Fibroblast of lung (primary cell): ENCODE data around the gene DGCR8.

Source experiments
- EZH2 ChIP-seq: IDR thresholded peaks from 2 replicates; pipeline ENCODE4 v1.5.1; 2012; ENCODE audit warnings: low read length, control low read depth, mild to moderate bottlenecking; ENCODE audit errors: missing control alignments
- TF ChIP-seq, protein P1 (sequence below), 2 donors: IDR thresholded peaks in 1 of 2; conservative IDR thresholded peaks in 1 of 2; 1 replicate in 1 of 2; 2 replicates in 1 of 2; pipeline ENCODE4 v1.5.1; 2011 to 2012; ENCODE audit warnings: low read length in 2 of 2, control low read depth in 1 of 2, inconsistent platforms in 1 of 2, low read depth in 1 of 2, mild to moderate bottlenecking in 1 of 2

DNA sequence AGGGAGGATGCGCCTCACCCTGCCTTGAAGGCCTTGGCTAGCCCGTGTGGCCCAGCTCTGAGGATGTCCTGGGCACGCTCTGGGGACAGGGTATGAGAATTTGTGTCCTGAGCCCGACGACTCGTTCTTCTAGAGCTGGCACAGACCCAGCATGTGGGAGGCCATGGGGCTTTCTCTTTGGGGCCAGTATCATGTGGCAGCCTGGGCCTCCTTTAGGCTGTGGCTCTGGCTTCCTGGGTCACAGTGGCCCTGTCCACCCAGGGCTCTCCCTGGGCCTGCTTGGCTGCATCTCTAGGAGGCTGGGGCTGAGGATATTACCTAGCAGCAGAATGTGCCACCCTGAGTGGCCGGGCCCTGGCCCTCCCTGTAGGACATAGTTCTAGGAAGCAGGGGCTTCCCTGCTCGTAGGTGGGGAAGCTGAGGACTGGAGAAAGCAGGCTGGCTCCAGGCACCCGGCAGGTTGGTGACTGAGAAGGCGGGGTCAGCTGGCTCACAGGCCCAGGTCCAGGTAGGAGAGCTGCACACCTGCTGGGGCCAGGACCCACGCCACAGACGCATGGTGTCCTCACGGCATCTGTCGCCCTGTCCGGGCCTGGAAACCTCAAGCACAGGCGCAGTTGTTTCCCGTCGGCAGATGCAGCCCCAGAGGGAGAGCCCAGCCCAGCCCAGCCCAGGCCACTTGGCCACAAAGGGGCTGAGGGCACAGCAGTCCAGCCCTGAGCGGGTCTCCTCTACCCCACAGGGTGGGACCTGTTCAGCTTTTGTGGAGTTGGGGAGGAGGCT, 64.0 kb downstream of the DGCR8 start:
- TF ChIP-seq, protein P1, sequence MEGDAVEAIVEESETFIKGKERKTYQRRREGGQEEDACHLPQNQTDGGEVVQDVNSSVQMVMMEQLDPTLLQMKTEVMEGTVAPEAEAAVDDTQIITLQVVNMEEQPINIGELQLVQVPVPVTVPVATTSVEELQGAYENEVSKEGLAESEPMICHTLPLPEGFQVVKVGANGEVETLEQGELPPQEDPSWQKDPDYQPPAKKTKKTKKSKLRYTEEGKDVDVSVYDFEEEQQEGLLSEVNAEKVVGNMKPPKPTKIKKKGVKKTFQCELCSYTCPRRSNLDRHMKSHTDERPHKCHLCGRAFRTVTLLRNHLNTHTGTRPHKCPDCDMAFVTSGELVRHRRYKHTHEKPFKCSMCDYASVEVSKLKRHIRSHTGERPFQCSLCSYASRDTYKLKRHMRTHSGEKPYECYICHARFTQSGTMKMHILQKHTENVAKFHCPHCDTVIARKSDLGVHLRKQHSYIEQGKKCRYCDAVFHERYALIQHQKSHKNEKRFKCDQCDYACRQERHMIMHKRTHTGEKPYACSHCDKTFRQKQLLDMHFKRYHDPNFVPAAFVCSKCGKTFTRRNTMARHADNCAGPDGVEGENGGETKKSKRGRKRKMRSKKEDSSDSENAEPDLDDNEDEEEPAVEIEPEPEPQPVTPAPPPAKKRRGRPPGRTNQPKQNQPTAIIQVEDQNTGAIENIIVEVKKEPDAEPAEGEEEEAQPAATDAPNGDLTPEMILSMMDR (conservative IDR thresholded peaks at IDR 0.05 in 1 of 2, IDR thresholded peaks at IDR 0.05 in 1 of 2; ENCODE audit: low read depth in 1 of 2, low read length in 2 of 2): no peak
- no peak for TF ChIP-seq EZH2
